HUDEP-2 (cell line): ENCODE measurements around the gene IL1RL1.
A peak's percentile ranks its signal among the peaks of the same experiment; 100 is the strongest.

ENCODE experiments used
- DNase-seq, 76 experiments: peaks; one replicate each; lab custom pipeline; 2025; ENCODE audit not compliant: unreplicated experiment in 76 of 76; lab: John Stamatoyannopoulos, UW

The IL1RL1 gene

GRCh38 chr2:102310964-102311640, at the start of gene IL1RL1:
Gene IL1RL1, plus strand, starts transcription at chr2:102311563. Its CDS starts 26,702 bp downstream, at chr2:102338265.
- DNase-seq: peak in 3 of 76 experiments; percentile 3 to 21 (median 17)

DNA sequence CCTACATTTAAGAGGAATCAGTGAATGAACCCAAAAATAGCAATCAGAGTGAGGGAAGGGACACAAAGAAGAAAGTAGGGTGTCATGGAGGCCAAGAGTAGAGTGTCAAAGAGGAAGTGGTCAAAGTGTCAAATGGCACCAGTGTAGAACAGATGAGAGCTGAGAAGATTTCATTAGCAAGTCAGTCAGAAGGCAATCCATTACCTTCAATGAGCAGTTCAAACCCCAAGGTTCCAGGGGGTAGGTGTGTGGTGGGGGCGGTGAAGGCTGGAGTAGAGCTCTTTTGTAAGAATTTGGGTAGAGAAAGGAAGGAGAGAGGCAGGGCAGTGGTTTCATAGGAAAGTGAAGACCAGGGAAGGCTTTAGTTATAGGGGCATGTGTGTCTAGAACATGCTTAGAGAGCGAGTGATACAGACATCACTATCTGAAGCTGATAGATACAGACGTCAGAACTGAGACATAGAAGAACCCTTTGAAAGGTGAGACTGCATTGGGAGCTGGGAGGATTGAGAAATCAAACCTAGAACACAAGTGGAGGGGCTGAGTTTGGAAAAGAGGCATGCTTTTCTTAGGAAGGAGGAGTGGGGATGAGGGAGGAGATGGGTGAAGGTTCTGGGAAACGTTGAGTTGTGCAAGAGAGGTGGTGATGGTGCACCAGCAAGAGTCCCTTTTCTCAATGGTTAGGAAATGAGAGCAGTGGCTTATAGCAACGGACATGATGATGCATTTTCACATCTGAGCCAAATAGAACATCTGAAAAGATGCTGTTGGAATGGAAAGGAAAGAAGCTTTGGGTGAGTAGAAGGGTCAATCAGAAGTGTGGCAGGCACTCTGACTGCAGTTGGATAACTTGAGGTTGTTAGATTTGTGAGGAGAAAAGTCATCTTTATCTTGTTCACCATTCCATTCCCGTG, 48.9 kb upstream of the IL1RL1 start:
- no peak for DNase-seq

GRCh38 chr2:102264952-102265351, 46.4 kb upstream of the IL1RL1 start:
- DNase-seq: no peak

DNA sequence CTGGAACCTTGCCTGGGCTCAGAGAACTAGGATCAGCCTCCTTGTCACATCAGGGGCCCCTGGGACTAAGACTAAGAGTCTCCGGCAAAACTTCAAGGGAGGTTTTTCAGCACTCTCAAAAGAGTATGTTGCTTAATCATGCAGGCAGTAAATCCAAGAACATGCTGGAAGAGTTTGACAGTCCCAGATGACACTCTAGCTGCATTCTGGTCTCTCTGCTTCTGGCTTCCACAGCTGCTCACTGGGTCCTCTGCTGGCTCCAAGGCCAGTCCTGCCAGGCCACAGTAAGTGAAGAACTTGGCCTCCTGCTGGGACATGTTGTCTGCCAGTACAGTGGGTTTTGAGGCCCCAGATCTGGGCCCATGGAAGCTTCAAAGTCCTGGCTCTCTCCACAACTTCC, 45.2 kb upstream of the IL1RL1 start:
- no peak for DNase-seq

- DNase-seq: no peak
These were observed 43.6 kb upstream of the IL1RL1 start for GRCh38 chr2:102267774-102268173.

GRCh38 chr2:102268510-102269199, 42.7 kb upstream of the IL1RL1 start:
- DNase-seq: no peak

GRCh38 chr2:102269200-102269524, 42.2 kb upstream of the IL1RL1 start:
- no peak for DNase-seq

DNA sequence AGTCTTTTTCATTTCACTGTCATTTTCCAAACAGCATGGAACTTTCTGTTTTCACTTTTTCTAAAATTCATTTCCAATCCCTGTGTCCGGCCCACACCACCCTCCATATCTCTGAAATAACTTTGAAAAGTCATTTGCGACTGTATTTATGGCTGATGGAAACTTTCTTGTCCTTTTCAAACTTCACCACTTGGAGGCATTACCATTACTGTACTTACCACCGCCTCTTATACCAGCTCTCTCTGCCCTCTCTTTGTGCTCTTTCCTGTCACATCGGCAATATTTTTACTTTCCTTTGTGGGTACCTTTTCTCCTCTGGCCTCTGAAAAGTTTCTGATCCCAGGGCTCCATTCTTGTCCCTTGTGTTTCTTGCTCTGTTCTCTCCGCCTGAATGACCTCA, 39.5 kb upstream of the IL1RL1 start:
- peak in 1 of 76 experiments; percentile 2 for DNase-seq

DNA sequence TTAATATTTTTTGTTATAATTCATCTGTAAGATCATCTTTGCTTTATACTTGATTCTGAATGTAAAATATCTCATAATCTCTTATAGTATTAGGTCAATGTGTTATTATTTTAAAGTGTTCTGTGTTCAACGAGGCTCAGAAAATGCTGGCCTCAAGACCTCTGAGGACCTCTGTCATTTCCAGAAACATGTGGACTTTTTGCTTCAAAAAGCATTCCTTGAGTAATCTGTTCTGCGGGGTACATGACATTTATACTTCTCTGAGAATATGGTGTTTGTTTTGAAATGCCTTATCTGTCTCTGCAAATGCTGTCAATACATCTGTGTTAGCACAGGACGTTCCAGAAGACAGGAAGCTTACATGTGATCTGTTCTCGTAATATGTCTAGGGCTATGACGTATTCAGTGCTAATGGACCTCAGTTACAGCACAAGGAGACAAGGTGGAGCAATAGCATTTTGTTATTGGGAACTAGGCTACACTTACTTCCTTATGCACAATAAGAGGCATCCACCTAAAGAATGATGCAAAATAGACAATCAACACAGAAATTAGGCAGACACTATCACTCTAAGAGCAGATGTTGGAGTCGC, 37.6 kb upstream of the IL1RL1 start:
- no peak for DNase-seq

- DNase-seq: no peak
These were observed 34.7 kb upstream of the IL1RL1 start for GRCh38 chr2:102276549-102277201.

DNA sequence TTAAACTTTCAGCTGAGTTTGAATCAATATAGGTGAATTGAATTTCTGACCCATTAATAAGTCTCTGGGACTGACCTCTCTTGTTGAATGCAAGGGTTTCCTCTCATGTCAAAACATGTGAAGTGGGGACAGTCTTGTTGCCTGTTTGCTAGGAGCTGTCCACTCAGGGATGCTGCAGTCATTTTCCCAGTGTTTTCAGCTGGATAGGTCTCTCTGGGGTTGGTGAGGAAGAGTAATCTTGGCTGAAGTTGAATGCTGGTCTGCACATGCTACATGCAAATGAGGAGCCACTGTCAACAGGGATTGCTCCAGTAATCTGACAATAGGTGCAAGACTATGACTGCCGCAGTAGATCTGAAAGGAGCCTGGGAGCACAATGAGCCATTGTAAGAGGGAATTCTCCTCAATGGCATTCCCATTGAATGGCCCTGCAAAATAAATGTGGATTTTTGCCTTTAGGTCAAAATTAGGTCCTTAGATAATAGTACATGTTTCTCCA, 34.1 kb upstream of the IL1RL1 start:
- DNase-seq: no peak

GRCh38 chr2:102278720-102279390, 32.5 kb upstream of the IL1RL1 start:
- no peak for DNase-seq

- DNase-seq: no peak
These were observed 32.0 kb upstream of the IL1RL1 start for GRCh38 chr2:102279391-102279735.

GRCh38 chr2:102282678-102283091, 28.7 kb upstream of the IL1RL1 start:
- no peak for DNase-seq

DNA sequence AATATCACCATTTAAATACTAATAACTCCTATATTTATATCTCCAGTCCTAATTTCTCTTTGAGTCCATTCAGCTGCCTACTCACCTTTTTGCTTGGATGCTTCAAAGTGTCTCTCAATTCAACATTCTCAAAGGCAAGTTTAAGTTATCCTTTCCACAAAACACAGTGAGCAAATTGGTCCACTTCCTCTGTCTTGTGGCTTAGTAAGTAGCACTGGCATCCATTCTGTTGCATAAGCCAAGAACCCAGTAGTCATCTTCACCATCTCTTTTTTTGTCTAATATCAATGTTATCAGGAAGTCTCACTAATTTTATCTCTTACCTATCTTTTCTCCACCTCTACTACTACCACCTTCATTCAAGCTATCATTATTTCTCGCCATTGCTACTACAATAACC, 27.4 kb upstream of the IL1RL1 start:
- DNase-seq: no peak

DNA sequence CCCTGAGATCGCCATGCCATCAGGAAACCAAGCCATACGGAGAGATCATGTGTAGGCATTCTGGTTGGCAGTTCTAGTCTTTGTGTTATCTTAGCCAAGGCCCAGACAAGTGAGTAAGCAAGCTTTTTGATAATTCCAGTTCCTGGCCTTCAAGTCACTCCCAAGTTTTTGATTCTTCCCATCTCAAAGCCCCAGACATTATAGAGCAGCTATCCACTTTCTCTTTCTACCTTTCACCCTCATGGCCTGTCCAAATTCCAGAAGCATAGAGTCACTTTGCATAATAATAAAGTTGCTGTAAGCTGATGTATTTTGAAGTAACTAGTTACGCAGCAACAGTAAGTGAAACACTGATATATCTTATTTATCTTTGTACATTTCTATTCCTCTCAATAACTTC, 26.8 kb upstream of the IL1RL1 start:
- DNase-seq: no peak

- DNase-seq: no peak
These were observed 26.0 kb upstream of the IL1RL1 start for GRCh38 chr2:102285368-102285767.

- DNase-seq: no peak
These were observed 25.3 kb upstream of the IL1RL1 start for GRCh38 chr2:102286041-102286440.

DNA sequence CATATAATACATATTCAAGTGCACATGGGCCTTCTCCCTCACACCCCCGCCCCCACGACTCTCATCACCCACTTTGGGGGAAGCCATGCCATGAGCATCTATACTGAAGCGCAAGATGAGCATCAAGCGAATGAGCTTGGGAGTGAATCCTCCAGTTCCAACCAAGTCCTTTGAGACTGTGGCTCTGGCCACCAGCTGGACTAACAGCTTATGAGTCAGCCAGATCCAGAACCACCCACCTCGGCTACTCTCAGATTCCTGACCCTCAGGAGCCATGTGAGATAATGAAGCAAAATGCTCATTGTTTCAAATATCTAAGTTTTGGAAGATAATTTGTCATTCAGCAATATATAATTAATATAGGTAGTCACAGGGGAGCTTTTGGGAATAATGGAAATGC, 22.2 kb upstream of the IL1RL1 start:
- no peak for DNase-seq

GRCh38 chr2:102290594-102290993, 20.8 kb upstream of the IL1RL1 start:
- DNase-seq: no peak
